ENCODE results near the gene GLP1R.

DNA sequence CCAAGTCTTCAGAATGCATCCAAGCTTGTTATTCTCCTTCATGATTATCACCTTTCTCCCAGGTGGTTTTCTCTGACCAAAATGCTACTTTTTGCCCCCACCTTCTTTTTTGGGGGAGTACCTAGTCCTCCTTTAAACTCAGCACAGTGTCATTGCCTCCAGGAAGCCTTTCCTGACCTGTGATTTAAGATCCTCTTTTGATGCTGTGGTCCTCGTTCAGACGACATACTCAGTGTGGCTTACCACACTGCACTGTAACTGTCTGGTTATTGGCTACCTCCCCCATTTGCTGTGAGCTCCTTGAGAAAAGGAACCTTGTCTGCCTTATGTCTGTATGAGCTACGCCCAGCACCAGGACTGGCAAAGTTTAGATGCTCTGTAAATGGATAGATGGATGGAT is 51.8 kb downstream of the GLP1R start:
- TF ChIP-seq POU2F2 (IDR thresholded peaks at IDR 0.05; ENCODE audit: low read depth, low read length) (no peak), SPI1 (IDR thresholded peaks at IDR 0.05; ENCODE audit: low read depth, low read length) (no peak), POLR2A (IDR thresholded peaks at IDR 0.05; ENCODE audit: low read depth, low read length) (no peak)

All from GM12891 (cell line).